ENCODE measurements around the gene FMN2.

Gene FMN2

GRCh38 chr1:240462277-240462676, 370.6 kb downstream of the FMN2 start:
- no peak for DNase-seq

GRCh38 chr1:240462766-240463395, 371.2 kb downstream of the FMN2 start:
- no peak for DNase-seq

GRCh38 chr1:240464099-240464498, 372.4 kb downstream of the FMN2 start:
- DNase-seq, result no peak

GRCh38 chr1:240465531-240465940, 373.9 kb downstream of the FMN2 start:
- no peak for DNase-seq

GRCh38 chr1:240466509-240466908, 374.8 kb downstream of the FMN2 start:
- DNase-seq, result no peak

GRCh38 chr1:240467895-240468294, 376.2 kb downstream of the FMN2 start:
- no peak for DNase-seq

- DNase-seq, result no peak
These were observed 377.0 kb downstream of the FMN2 start for GRCh38 chr1:240468656-240469055.

GRCh38 chr1:240474133-240474614, 382.5 kb downstream of the FMN2 start:
- DNase-seq, result no peak

GRCh38 chr1:240475832-240476231, 384.1 kb downstream of the FMN2 start:
- no peak for DNase-seq

GRCh38 chr1:240478536-240478935, 386.9 kb downstream of the FMN2 start:
- DNase-seq, result no peak

GRCh38 chr1:240484804-240485443, 393.2 kb downstream of the FMN2 start:
- no peak for DNase-seq

GRCh38 chr1:240486611-240487010, 394.9 kb downstream of the FMN2 start:
- DNase-seq, result no peak

- no peak for DNase-seq
These were observed 395.8 kb downstream of the FMN2 start for GRCh38 chr1:240487493-240487892.

GRCh38 chr1:240491156-240491555, 399.5 kb downstream of the FMN2 start:
- no peak for DNase-seq

- no peak for DNase-seq
These were observed 400.1 kb downstream of the FMN2 start for GRCh38 chr1:240491796-240492195.

GRCh38 chr1:240492832-240493440, 401.3 kb downstream of the FMN2 start:
- no peak for DNase-seq

GRCh38 chr1:240495601-240496000, 403.9 kb downstream of the FMN2 start:
- DNase-seq, result no peak

- DNase-seq, result no peak
These were observed 404.7 kb downstream of the FMN2 start for GRCh38 chr1:240496356-240496755.

- DNase-seq, result no peak
These were observed 405.3 kb downstream of the FMN2 start for GRCh38 chr1:240496941-240497340.

- no peak for DNase-seq
These were observed 406.2 kb downstream of the FMN2 start for GRCh38 chr1:240497908-240498307.

- DNase-seq, result no peak
These were observed 406.7 kb downstream of the FMN2 start for GRCh38 chr1:240498335-240498734.

- DNase-seq, result no peak
These were observed 407.3 kb downstream of the FMN2 start for GRCh38 chr1:240499012-240499411.

GRCh38 chr1:240500647-240501046, 409.0 kb downstream of the FMN2 start:
- no peak for DNase-seq

- no peak for DNase-seq
These were observed 409.4 kb downstream of the FMN2 start for GRCh38 chr1:240501115-240501514.
